Breast epithelium (tissue), 3 donors: Measurements from ENCODE around the gene NR1I3.

Source experiments
- POLR2AphosphoS5 ChIP-seq, 3 donors: sonication (generic); formaldehyde crosslinking; IDR thresholded peaks; one replicate each; pipeline ENCODE4 v1.6.1; 2017; ENCODE audit warnings: antibody characterized with exemption in 3 of 3
- TF ChIP-seq, protein P1 (sequence below), 3 donors: fragments of 450-650 bp; IDR thresholded peaks; one replicate each; pipeline ENCODE4 v1.5.1; 2016 to 2017; ENCODE audit warnings: antibody characterized with exemption in 3 of 3, mild to moderate bottlenecking in 3 of 3, moderate library complexity in 3 of 3

DNA sequence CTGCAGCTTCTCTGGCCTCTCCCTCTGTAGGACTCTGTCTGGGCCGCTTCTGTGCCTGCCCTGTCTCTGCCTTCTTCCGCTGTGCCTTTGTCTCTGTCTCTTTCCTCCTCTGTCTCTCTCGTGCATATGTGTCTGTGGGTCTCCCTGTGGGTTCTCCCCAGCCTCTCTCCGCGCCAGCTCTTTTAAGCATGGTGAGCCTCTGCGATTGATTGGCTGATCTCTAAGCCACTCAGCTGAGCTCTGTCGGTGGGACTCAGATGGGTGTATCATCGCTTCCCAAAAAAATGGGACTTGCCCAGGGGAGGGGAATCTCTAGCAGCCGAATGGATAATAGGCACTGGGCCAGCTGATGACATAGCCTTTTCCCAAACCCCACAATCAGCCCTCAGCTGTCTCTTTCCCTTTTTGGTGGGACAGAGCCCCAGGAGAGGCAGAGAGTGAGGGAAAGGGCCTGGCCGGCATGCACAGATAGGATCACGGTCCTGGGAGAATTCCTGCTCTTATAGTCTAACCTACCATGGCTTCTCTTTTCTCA, 39.0 kb downstream of the NR1I3 start, which contains the start of gene ADAMTS4:
- TF ChIP-seq, protein P1, sequence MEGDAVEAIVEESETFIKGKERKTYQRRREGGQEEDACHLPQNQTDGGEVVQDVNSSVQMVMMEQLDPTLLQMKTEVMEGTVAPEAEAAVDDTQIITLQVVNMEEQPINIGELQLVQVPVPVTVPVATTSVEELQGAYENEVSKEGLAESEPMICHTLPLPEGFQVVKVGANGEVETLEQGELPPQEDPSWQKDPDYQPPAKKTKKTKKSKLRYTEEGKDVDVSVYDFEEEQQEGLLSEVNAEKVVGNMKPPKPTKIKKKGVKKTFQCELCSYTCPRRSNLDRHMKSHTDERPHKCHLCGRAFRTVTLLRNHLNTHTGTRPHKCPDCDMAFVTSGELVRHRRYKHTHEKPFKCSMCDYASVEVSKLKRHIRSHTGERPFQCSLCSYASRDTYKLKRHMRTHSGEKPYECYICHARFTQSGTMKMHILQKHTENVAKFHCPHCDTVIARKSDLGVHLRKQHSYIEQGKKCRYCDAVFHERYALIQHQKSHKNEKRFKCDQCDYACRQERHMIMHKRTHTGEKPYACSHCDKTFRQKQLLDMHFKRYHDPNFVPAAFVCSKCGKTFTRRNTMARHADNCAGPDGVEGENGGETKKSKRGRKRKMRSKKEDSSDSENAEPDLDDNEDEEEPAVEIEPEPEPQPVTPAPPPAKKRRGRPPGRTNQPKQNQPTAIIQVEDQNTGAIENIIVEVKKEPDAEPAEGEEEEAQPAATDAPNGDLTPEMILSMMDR (IDR thresholded peaks at IDR 0.05) = no peak
- peak in 2 of 3 donors; percentile 26 to 67 for TF ChIP-seq POLR2AphosphoS5 (IDR thresholded peaks at IDR 0.05)
